Astrocyte (in vitro differentiated cells and primary cell): ENCODE measurements around the gene ACBD7.

Source experiments
- CTCF ChIP-seq: IDR thresholded peaks from 2 replicates; pipeline ENCODE4 v1.5.1; 2011; ENCODE audit warnings: low read depth, mild to moderate bottlenecking, inconsistent platforms, low read length, moderate library complexity; ENCODE audit not compliant: insufficient read depth
- EZH2 ChIP-seq: IDR thresholded peaks from 2 replicates; pipeline ENCODE4 v1.6.1; 2012; ENCODE audit warnings: mild to moderate bottlenecking, low read length, inconsistent platforms; ENCODE audit not compliant: insufficient read depth

DNA sequence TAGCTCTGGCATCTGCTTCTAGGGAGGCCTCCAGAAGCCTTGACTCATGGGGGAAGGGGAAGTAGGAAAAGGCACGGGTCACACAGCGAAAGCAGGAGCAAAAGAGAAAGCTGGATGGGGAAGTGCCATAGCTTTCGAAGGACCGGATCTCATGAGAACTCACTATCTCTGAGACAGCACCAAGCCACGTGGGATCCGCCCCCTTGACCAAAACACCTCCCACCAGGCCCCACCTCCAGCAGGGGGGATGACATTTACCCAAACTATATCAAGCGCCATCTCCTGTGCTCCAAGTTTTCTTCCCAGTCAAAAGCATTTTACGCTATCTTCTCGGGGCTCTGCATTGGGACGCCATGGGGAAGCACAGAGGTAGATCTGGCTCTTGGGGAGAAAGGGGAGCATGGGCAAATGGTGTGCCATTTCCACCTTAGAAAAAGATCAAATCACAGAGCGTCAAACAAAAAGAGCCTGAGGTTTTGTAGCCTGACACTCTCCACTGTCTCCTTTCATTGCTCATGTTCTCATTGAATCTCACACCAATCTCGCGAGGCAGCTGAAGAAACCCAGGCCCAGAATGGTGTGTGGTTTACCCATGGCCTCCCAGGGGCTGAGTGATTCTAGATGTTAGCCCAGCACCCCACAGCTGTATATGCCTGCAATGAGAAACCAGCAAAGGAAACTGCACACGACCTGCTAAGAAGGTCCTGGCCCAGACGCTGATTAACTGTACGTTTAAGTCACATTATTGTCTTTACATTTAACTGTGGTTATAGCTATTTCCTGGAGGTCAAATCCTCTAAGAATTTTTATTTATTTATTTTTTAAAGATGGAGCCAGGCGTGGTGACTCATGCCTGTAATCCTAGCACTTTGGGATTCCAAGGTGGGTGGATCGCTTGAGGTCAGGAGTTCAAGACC lies 52.9 kb downstream of the ACBD7 start:
- TF ChIP-seq CTCF, result no peak
- no peak for TF ChIP-seq EZH2
